Measurements from ENCODE around the gene MICAL2. TPM values are rescaled to one million over a fixed set of nuclear protein-coding genes. Genes with fewer than 3 reads are reported as not detected.

MICAL2 gene
- total RNA-seq, 1 donor from 2014 or later = 367 TPM

DNA sequence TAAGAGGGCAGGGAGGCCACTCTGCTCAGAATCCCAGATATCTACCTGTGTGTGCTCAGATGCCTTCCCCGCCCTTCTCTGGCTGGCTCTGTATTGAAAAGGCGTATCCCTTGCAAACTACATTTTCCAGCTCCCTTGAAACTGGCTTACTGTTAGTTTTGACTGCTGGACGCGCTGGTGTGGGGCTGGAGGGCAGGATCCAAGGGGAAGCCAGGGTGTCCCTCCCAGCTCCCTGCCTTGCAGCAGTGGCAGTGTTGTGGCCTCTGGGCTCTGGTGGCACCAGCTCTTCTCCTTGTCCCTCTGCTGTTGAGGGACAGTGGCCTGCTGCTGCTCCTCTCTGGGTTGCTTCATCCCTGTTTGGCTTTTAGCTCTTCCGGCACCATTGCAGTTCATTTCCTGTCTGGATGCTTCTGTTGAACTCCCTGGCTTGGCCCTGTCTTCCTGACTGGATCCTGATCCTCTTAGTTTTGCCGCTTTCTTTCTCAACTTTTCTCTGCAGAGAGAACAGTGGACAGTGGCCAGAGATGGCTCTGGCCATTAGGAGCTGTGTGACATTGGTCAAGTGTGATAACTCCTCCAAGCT is 159.9 kb downstream of the MICAL2 start:
- DNase-seq (ENCODE audit: low read depth) = no peak
- no peak overlapping the region for H3K4me3 ChIP-seq (ENCODE audit: low read depth, low read length)
- TF ChIP-seq, protein P1, sequence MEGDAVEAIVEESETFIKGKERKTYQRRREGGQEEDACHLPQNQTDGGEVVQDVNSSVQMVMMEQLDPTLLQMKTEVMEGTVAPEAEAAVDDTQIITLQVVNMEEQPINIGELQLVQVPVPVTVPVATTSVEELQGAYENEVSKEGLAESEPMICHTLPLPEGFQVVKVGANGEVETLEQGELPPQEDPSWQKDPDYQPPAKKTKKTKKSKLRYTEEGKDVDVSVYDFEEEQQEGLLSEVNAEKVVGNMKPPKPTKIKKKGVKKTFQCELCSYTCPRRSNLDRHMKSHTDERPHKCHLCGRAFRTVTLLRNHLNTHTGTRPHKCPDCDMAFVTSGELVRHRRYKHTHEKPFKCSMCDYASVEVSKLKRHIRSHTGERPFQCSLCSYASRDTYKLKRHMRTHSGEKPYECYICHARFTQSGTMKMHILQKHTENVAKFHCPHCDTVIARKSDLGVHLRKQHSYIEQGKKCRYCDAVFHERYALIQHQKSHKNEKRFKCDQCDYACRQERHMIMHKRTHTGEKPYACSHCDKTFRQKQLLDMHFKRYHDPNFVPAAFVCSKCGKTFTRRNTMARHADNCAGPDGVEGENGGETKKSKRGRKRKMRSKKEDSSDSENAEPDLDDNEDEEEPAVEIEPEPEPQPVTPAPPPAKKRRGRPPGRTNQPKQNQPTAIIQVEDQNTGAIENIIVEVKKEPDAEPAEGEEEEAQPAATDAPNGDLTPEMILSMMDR (IDR thresholded peaks at IDR 0.05; ENCODE audit: insufficient read depth, low read length, poor library complexity, severe bottlenecking) = no peak
- H3K36me3 ChIP-seq (ENCODE audit: control insufficient read depth, insufficient read depth, low read length) = no peaks in the 10 kb centered on the region
- H3K27me3 ChIP-seq (ENCODE audit: control insufficient read depth, insufficient read depth, low read length) = no peaks in the 10 kb centered on the region

DNA sequence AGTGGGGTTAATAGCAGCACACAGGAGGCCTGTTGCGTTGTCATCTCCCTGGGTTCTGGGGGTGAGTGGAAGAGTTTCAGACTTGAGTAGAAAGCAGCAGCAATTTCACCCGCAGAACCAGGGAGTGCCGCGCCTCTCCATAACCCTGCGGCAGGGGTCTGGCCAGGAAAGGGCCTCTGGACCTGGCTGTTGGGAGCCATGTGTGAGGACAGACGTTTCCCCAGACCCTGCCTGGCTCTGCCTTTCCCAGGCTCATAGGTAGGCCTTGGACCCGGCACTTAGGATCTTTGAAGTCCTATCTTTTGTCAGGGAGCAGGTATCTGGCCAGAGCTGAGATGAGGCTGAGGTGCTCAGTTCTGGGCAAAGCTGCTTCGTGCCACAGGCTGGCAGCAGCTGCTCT is 160.4 kb downstream of the MICAL2 start:
- H3K4me3 ChIP-seq (ENCODE audit: low read depth, low read length) = no peak overlapping the region
- TF ChIP-seq, protein P1 (IDR thresholded peaks at IDR 0.05; ENCODE audit: insufficient read depth, low read length, poor library complexity, severe bottlenecking) = no peak
- no peaks in the 10 kb centered on the region for H3K36me3 ChIP-seq (ENCODE audit: control insufficient read depth, insufficient read depth, low read length)
- H3K27me3 ChIP-seq (ENCODE audit: control insufficient read depth, insufficient read depth, low read length) = no peaks in the 10 kb centered on the region
- no peak for DNase-seq (ENCODE audit: low read depth)

DNA sequence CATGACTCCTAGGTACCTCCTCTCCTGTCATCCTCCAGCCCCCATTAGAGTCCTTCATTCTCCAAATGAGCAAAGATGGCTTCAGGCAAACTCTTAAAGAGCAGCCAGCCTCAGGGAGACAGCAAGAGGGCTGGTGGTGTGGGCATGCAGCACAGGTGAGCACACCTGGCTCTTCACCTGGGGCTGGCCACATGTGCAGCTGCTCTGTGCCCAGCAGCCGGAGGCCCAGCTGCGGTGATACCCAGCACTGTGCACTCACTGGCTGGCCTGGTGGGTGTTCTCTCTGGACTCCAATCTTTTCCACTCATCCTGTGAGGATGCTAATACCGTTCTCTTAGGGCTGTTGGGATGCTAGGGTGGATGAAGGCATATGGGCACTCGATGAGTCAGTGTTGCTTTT is 160.9 kb downstream of the MICAL2 start:
- no peaks in the 10 kb centered on the region for H3K27me3 ChIP-seq (ENCODE audit: control insufficient read depth, insufficient read depth, low read length)
- no peaks in the 10 kb centered on the region for H3K36me3 ChIP-seq (ENCODE audit: control insufficient read depth, insufficient read depth, low read length)
- TF ChIP-seq, protein P1 (IDR thresholded peaks at IDR 0.05; ENCODE audit: insufficient read depth, low read length, poor library complexity, severe bottlenecking) = no peak
- no peak overlapping the region for H3K4me3 ChIP-seq (ENCODE audit: low read depth, low read length)
- no peak for DNase-seq (ENCODE audit: low read depth)

DNA sequence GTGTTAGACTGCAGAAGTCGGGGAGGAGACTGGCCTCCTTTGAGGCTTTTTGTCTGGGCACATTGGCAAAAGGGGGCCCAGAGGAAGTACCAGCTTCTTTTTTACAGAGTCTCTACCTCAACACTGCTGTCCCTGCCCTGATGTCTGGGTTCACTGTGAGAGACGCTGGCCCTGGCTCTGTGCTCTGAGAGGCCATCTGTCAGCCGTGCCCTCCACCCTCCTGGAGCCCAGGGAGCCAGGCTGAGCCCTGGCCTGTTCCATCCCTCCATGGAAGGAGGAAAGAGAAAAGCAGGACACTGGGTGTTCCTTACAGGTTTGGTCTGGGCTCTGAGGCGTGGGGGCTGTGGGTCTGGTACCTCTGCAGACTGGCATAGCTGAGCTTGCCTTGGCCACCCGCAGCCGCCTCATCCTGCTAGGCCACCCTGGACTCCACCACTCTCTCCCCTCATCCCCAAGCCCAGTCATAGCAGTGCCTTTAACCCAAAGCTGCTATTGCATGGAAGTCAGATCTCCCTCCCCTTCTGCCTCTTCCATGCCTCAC is 161.5 kb downstream of the MICAL2 start:
- TF ChIP-seq, protein P1 (IDR thresholded peaks at IDR 0.05; ENCODE audit: insufficient read depth, low read length, poor library complexity, severe bottlenecking) = no peak
- Histone ChIP-seq H3K4me3 (ENCODE audit: low read depth, low read length) (no peak overlapping the region), H3K27me3 (ENCODE audit: control insufficient read depth, insufficient read depth, low read length) (no peaks in the 10 kb centered on the region), H3K36me3 (ENCODE audit: control insufficient read depth, insufficient read depth, low read length) (no peaks in the 10 kb centered on the region)
- no peak for DNase-seq (ENCODE audit: low read depth)

DNA sequence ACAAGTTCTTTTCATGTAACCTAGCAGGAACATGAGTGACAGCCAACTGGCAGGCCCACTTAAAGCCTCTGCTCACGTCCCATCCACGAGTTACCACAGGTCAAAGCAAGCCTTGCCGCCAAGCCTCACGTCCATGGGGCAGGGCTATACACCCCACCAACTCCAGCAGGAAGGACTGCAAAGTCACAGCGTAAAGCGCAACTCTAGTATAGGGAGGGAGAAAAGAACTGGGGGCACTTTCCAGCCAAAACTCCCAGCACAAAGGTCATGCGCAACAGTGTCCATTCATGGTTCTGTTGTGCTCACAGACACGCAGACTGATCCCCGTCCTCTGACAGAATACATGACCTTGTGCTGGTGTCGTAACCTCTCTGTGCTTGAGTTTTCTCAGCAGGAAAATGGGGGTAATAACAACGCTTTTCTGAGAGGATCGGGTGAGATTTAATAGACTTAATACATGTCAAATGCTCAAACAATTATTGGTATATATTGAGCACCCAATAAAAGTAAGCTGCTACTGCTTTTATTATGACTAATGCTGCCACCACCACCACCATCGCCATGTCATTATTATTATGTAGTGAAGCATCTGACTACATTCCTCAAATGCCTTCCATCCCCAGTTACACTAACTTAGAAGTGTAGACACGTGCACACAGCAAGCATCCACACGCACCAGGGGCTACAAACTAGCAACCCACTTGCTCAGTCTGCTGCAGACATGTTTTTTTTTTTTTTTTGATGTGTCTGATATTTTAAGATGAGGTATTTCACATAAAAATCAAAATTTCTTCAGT is 162.6 kb downstream of the MICAL2 start:
- TF ChIP-seq, protein P1 (IDR thresholded peaks at IDR 0.05; ENCODE audit: insufficient read depth, low read length, poor library complexity, severe bottlenecking) = no peak
- H3K27me3 ChIP-seq (ENCODE audit: control insufficient read depth, insufficient read depth, low read length) = no peaks in the 10 kb centered on the region
- no peaks in the 10 kb centered on the region for H3K36me3 ChIP-seq (ENCODE audit: control insufficient read depth, insufficient read depth, low read length)
- no peak overlapping the region for H3K4me3 ChIP-seq (ENCODE audit: low read depth, low read length)
- no peak for DNase-seq (ENCODE audit: low read depth)
